ENCODE measurements around the gene LGMN. TPM values are rescaled to one million over a fixed set of nuclear protein-coding genes. Genes with fewer than 3 reads are reported as not detected.

Gene LGMN
- polyA plus RNA-seq (ENCODE audit: low read depth in 6 of 6): 10 to 100 TPM in 4 of 6 donors, 1 to 10 TPM in 2; 9.1 to 22.1 (median 13.2) TPM

DNA sequence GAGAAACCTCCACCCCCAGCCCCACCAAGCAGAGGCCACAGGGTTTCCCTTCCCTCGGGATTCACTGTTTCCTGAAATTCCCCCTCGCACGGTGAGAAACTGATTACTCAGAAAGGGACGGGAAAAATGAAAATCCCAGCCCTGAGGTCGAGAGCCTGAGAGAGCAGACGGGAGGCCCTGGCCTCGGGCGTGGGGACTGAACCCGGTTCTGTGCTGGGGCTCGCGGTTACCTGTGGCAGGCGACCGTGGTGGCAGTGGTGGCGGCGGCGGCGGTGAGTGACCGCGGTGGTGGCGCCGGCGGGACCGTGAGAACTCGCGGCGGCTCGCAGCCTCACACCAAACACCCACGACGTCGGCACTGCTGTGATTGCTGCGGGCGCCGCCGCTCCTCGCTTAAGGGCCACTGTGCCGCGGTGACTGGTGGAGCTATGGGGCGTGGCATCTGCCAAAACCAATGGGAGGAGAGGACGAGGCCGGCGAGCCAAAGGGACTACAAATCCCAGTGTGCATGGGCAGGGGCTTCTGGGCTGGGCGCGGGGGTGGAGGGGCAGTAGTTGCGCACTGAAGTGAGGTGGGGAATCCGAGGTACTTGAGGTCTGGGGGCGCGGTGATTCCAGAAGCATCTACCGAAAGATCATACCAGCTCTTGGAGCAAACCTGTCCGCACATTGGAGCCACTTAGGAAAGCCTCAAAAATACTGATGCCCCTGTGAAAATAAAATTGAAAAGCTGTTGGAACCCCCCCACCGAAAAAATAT is at the start of gene LGMN:
Gene LGMN, minus strand, starts transcription at position 369 of the 758 bp plus-strand sequence. CDS start 15,841 bp downstream, outside the sequence.
- H3K27me3 Mint-ChIP-seq: peaks cover 0 to 7% (median 0%) of the 10 kb centered on the region in 3 donors
- H3K9me3 Mint-ChIP-seq: peaks cover 0 to 10% (median 0%) of the 10 kb centered on the region in 7 donors
- peak within 1 kb of the TSS; percentile 87 to 97 (median 94) for H3K4me3 Mint-ChIP-seq
- peak; percentile 85 for DNase-seq
- peak within 1 kb of the TSS; percentile 81 to 96 (median 92) for H3K27ac Mint-ChIP-seq
- H3K4me1 Mint-ChIP-seq: peaks cover 36 to 73% (median 48%) of the 10 kb centered on the region in 3 donors
- H3K36me3 Mint-ChIP-seq: no peaks in the 10 kb centered on the region
- ATAC-seq (ENCODE audit: low read depth in 2 of 2): peak; percentile 90 to 93

DNA sequence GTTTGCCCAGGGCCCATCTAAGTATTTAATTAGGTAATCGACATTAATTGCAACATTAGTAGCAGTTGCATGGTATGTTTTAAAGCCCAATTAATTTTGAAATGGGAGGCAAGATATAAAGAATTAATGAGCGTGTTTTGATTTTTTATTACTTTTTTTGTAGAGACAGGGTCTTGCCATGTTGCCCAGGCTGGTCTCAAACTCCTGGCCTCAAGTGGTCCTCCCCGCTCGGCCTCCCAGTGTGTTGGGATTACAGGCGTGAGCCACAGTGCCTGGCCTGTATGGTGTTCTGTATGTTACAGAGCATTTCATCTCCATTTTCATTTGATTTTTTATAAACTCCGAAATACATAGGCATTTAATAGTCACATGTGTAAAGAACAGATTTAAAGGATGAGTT is 46.5 kb upstream of the LGMN start:
- Mint-ChIP-seq H3K4me3 (peak overlapping the region; percentile 80 to 97 (median 94)), H3K9me3 (peaks cover 5 to 21% (median 12%) of the 10 kb centered on the region in 7 donors), H3K4me1 (peaks cover 25 to 35% (median 26%) of the 10 kb centered on the region in 3 donors), H3K36me3 (peaks cover 7 to 9% of the 10 kb centered on the region in 2 donors), H3K27ac (peak overlapping the region; percentile 64 to 96 (median 92)), H3K27me3 (no peaks in the 10 kb centered on the region)
- ATAC-seq (ENCODE audit: low read depth in 2 of 2) (no peak), DNase-seq (no peak)

DNA sequence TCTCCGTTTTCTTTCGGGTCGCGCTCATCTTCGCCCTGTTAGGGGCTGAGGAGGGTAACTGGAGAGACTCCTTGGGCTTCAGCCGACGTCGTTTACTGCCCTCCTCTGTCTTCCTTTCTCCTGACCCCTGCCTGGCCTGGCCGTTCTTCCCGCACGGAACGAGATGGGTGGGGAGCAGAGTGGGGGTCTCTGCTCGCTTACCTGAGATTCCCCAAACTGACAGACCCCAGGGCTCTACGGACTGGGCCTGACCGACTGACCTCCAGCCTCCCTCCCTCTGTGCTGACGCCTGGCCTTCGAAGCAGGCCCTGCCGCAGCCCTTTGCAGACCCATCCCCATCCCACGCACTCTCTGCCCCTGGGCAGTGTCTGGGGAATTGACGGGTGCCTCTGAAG is 46.1 kb upstream of the LGMN start:
- Mint-ChIP-seq H3K4me1 (peaks cover 21 to 31% (median 22%) of the 10 kb centered on the region in 3 donors), H3K9me3 (peaks cover 8 to 25% (median 16%) of the 10 kb centered on the region in 7 donors), H3K27ac (peak overlapping the region; percentile 64 to 96 (median 92)), H3K4me3 (peak overlapping the region; percentile 80 to 97 (median 94)), H3K27me3 (no peaks in the 10 kb centered on the region), H3K36me3 (peaks cover 6 to 11% of the 10 kb centered on the region in 2 donors)
- no peak for ATAC-seq (ENCODE audit: low read depth in 2 of 2)
- DNase-seq: no peak

DNA sequence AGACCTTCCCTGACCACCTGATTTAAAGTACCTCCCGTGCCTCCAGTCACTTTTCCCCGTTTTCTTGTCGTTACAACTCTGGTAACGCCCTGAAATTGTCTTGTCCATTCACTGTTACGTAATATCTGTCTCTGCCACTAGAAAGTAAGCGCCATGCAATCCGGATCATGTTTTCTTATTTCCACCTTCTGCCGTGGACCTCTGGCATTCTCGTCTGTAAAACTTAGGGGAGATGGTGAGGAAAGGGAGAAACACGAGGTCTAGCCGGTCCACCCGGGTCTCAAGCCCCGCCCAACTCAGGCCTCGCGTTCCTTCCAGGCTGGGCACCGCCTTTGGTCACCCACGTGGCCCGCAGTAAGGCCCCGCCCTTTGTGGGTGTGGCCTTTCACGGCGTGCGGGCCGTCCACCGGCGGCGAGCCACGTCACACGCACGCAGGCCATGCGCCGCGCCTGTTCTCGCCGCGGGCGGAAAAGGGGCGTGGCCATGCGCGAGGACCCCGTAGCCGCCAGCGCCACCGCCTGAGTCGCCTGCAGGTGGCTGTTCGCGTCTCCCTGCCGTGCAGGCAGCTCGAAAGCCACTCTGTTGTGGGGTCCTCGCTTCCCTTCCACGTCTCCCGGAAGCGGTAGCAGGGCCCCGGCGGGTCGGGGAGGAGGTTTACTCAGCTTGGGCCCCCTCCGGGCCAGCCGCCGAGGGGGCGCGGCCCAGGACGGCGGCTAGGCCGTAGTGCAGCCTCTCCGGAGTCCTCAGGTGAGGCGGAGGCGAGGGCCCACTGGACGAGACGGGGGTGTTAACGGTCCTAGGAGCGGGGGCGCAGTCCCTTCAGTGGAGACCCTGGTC is 45.5 kb upstream of the LGMN start, which contains the start of gene GOLGA5:
Gene GOLGA5, plus strand, starts transcription at position 597 of the 838 bp plus-strand sequence. CDS start 3,133 bp downstream, outside the sequence.
- ATAC-seq (ENCODE audit: low read depth in 2 of 2) (peak; percentile 88 to 89), DNase-seq (peak; percentile 99)
- Mint-ChIP-seq H3K9me3 (peaks cover 12 to 32% (median 23%) of the 10 kb centered on the region in 7 donors), H3K4me1 (peaks cover 21 to 30% (median 22%) of the 10 kb centered on the region in 3 donors), H3K27me3 (no peaks in the 10 kb centered on the region), H3K36me3 (peaks cover 6 to 17% of the 10 kb centered on the region in 2 donors), H3K4me3 (peak within 1 kb of the TSS; percentile 80 to 97 (median 94)), H3K27ac (peak within 1 kb of the TSS; percentile 64 to 96 (median 92))

DNA sequence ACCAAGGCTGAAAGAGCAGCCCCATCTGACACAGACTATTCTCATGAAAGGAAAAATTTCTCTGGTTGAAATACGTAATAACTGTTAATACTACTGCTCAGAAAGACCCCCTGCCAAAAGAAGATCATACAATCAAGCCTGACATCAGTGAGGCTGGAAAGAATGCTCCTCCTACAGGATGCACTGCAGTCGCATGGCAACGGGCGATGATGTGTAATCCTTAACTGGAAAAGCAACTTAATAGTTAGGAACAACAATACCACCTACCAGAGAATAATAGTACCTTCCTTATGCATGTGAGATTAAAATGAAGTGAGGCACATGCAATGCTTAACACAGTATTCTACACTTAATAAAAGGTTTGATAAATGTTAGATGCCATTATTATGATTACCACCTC is 44.5 kb upstream of the LGMN start:
- Mint-ChIP-seq H3K9me3 (peaks cover 12 to 35% (median 27%) of the 10 kb centered on the region in 7 donors), H3K36me3 (peaks cover under 1 to 17% of the 10 kb centered on the region in 2 donors), H3K4me3 (peak overlapping the region in 6 of 8 donors; percentile 17 to 89 (median 60)), H3K27ac (peak overlapping the region in 4 of 6 donors; percentile 45 to 92 (median 64)), H3K4me1 (peaks cover 21 to 27% (median 22%) of the 10 kb centered on the region in 3 donors), H3K27me3 (no peaks in the 10 kb centered on the region)
- DNase-seq: no peak
- no peak for ATAC-seq (ENCODE audit: low read depth in 2 of 2)

DNA sequence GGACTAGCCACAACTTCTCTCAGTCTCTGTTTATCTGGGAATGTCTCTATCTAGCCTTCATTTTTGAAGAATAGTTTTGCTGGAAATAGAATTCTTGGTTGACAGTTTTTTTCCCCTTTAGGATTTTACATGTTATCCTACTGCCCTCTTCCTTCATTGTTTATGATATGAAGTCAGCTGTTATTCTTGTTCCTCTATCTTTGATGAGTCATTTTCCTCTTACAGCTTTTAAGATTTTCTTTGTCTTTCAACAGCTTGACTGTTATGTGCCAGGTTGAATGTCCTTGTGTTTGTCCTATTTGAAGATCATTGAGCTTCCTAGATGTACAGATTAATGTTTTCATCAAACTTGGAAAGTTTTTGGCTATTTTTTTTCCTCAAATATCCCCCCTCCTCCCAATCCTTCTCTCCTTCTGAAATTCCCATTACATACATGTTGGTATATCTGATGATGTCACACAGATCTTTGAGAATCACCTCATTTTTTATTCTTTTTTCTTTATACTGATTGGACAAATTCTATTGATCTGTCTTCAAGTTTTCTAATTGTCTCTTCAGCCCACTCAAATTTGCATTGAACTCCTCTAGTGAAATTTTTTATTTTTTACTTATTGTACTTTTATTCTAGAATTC is 41.1 kb upstream of the LGMN start:
- no peak for ATAC-seq (ENCODE audit: low read depth in 2 of 2)
- no peak for DNase-seq
- H3K27ac Mint-ChIP-seq: peak overlapping the region in 1 of 6 donors; percentile 63
- peaks cover 0 to 17% of the 10 kb centered on the region in 2 donors for H3K36me3 Mint-ChIP-seq
- peaks cover 5 to 10% (median 8%) of the 10 kb centered on the region in 3 donors for H3K4me1 Mint-ChIP-seq
- no peak overlapping the region for H3K4me3 Mint-ChIP-seq
- no peaks in the 10 kb centered on the region for H3K27me3 Mint-ChIP-seq
- H3K9me3 Mint-ChIP-seq: peaks cover 12 to 35% (median 27%) of the 10 kb centered on the region in 7 donors

DNA sequence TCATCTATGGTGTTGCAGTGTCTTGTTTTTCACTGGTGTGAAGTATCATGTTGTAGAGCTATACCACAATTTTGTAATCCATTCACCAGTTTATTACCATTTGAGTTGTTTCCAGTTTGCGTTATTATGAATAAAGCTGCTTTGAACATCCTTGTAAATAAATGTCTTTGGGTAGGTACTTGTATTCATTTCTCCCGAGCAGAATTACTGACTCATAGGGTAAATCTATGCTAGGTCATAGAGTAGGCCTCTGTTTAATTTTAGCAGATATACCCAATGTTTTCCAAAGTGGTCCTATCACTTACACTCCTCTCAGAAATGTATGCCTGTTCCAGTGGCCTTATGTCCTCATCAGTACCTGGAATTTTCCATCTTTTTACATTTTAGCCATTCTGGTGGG is 39.1 kb upstream of the LGMN start:
- ATAC-seq (ENCODE audit: low read depth in 2 of 2) (no peak), DNase-seq (no peak)
- Mint-ChIP-seq H3K4me1 (peaks cover 2 to 9% (median 6%) of the 10 kb centered on the region in 3 donors), H3K9me3 (peaks cover 9 to 35% (median 27%) of the 10 kb centered on the region in 7 donors), H3K27me3 (no peaks in the 10 kb centered on the region), H3K4me3 (no peak overlapping the region), H3K27ac (no peak overlapping the region), H3K36me3 (peaks cover 0 to 17% of the 10 kb centered on the region in 2 donors)

DNA sequence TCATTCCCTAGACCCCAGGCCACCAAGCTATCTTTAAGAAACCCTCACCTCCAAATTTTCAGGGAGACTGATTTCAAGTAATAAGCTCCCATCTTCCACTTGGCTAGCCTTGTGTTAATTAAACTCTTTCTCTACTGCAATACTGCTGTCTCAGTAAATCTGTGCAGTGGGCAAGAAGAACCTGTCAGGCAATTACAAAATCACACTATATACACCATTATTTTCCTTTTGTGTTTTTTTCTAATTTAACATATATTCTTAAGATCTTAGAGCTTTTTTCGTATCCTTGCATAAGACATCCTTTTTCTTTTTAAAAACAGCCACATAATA is 38.0 kb upstream of the LGMN start:
- ATAC-seq (ENCODE audit: low read depth in 2 of 2) (no peak), DNase-seq (no peak)
- peaks cover 0 to 17% of the 10 kb centered on the region in 2 donors for H3K36me3 Mint-ChIP-seq
- H3K4me1 Mint-ChIP-seq: peaks cover 2 to 6% (median 6%) of the 10 kb centered on the region in 3 donors
- H3K9me3 Mint-ChIP-seq: peaks cover 7 to 29% (median 23%) of the 10 kb centered on the region in 7 donors
- peak overlapping the region in 2 of 6 donors; percentile 22 to 60 for H3K27ac Mint-ChIP-seq
- H3K4me3 Mint-ChIP-seq: no peak overlapping the region
- H3K27me3 Mint-ChIP-seq: no peaks in the 10 kb centered on the region

DNA sequence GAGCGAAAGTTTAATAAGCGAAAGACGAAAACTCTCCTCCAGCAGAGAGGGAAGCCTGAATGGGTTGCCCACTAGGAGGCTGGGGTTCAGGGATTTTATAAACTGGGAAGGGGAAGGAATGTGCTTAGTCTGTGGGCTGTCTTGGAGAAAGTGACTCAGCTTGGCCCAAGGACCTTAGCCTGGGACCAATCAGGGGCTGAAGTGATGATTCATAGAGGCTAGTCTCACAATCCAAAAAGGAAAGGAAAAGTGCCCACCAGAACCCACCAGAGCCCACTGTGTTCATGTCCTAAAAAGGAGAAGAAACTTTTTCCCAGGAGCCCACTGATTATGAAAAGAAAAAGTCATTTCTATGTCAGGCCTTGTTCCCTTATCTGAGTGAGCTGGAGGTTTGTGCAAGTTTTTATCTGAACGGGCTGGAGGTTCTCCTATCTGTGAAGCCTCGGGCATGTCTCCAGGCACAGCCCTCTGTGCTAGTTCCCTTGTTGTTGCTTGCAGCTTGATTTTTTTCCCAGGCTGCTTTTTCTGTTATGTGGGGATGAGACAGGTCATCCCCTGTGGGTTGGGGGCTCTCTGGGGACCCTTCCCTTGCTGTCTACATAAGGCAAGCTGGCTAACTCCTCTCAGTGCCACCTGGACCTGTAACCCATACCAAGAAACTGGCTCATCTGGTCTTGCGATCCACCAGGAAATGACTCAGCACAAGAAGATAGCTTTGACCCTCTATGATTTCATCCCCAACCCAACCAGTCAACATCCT is 37.4 kb upstream of the LGMN start:
- H3K9me3 Mint-ChIP-seq: peaks cover 7 to 24% (median 22%) of the 10 kb centered on the region in 7 donors
- peaks cover 2 to 6% (median 5%) of the 10 kb centered on the region in 3 donors for H3K4me1 Mint-ChIP-seq
- H3K27me3 Mint-ChIP-seq: no peaks in the 10 kb centered on the region
- ATAC-seq (ENCODE audit: low read depth in 2 of 2): no peak
- H3K36me3 Mint-ChIP-seq: peaks cover 0 to 17% of the 10 kb centered on the region in 2 donors
- no peak overlapping the region for H3K4me3 Mint-ChIP-seq
- DNase-seq: no peak
- H3K27ac Mint-ChIP-seq: no peak overlapping the region

DNA sequence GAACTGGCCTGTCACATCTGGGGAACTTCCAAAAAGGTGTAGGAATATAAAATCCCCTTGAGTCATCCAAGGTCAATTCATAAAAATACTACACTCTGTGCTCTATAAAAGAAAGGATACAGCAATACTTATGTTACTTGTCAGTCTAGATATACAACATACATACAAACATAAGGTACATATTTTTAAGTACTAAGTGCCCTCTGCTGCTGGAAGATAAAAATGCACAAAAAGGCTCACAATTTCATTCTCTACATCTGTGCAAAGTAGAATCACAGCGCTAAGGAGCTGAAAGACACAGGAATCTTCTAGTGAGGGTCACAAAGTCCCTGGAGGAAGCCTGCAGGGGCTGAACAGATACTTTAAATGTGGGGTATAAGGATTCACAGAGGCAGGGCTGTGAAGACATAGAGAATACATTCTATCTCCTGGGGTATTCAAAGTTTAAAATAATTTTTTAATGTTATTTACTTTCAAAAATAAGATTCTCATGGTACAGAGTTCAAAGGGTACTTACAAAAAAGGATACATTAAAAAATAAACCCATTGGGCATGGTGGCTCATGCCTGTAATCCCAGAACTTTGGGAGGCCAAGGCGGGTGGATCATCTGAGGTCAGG is 35.5 kb upstream of the LGMN start:
- Mint-ChIP-seq H3K4me3 (no peak overlapping the region), H3K4me1 (peaks cover 5 to 14% (median 6%) of the 10 kb centered on the region in 3 donors)
- peak; percentile 54 for DNase-seq

DNA sequence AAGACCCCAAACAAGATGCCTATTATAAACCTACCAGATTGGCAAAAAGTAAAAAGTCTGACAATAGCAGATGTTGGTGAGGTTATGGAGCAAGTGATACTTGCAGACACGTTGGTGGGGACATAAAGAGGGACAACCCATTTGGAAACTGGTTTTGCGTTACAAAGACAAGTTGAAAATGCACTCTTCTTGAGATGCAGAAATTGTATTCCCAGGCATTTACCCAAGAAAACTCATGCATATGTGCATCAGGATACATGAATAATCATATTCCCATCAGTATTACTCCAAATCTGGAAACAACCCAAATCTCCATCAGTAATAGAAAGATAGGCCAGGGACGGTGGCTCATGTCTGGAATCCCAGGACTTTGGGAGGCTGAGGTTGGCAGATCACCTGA is 32.9 kb upstream of the LGMN start:
- no peak for DNase-seq
- no peak overlapping the region for H3K4me3 Mint-ChIP-seq
- H3K27ac Mint-ChIP-seq: no peak overlapping the region
- peaks cover 0 to 1% (median 0%) of the 10 kb centered on the region in 7 donors for H3K9me3 Mint-ChIP-seq
- ATAC-seq (ENCODE audit: low read depth in 2 of 2): no peak
- peaks cover 13 to 30% (median 15%) of the 10 kb centered on the region in 3 donors for H3K4me1 Mint-ChIP-seq
- H3K27me3 Mint-ChIP-seq: no peaks in the 10 kb centered on the region
- no peaks in the 10 kb centered on the region for H3K36me3 Mint-ChIP-seq

More for the DNA sequence above, 35.5 kb upstream of the LGMN start:
- H3K27ac Mint-ChIP-seq: peak overlapping the region in 4 of 6 donors; percentile 51 to 81 (median 62)
- peak; percentile 86 to 91 for ATAC-seq (ENCODE audit: low read depth in 2 of 2)
- H3K27me3 Mint-ChIP-seq: no peaks in the 10 kb centered on the region
- H3K36me3 Mint-ChIP-seq: no peaks in the 10 kb centered on the region
- peaks cover 0 to 5% (median 3%) of the 10 kb centered on the region in 7 donors for H3K9me3 Mint-ChIP-seq

Data from naive B cell (primary cell).